ENCODE data around the gene CCND2. TPM values are rescaled to one million over a fixed set of nuclear protein-coding genes. Genes with fewer than 3 reads are reported as not detected.

Gene CCND2
- total RNA-seq, 4 donors from 2014 or later = 73.3 to 116 (median 92.6) TPM

DNA sequence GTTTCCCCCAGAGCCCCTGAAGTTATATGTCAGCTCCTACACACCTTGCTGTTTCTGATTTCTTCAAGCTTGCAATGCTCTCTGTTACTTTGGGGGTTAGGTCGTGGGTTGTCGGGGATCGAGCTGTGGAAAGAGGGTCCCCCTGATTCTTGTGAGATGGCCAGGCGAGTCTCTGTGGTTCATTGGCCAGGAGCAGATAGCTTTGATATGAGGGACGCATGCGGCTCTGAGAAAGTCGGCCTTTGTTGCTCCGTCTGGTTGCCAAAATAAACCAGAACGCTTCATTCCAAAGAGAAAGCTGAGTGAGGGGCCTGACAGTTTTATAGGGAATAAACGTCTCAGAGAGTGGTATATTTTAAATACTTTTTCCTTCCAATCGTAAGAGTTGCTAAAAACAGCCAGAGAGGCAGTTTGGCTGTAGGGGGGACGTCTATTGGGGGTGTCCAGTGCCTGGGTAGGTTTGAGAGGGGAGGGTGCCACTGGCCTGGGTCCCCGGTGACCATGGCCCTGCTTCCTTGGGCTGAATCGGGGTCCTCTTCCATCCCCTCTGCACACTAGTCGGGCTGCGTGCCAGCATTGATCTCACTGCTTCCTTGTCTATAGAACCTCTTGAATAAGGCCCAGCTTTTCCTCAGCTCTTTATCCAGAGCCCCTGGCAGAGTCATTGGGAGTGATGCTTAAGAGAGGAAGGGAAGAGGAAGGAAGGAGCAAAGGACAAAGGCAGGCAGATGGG lies 18.9 kb downstream of the CCND2 start:
- TF ChIP-seq, protein P1, sequence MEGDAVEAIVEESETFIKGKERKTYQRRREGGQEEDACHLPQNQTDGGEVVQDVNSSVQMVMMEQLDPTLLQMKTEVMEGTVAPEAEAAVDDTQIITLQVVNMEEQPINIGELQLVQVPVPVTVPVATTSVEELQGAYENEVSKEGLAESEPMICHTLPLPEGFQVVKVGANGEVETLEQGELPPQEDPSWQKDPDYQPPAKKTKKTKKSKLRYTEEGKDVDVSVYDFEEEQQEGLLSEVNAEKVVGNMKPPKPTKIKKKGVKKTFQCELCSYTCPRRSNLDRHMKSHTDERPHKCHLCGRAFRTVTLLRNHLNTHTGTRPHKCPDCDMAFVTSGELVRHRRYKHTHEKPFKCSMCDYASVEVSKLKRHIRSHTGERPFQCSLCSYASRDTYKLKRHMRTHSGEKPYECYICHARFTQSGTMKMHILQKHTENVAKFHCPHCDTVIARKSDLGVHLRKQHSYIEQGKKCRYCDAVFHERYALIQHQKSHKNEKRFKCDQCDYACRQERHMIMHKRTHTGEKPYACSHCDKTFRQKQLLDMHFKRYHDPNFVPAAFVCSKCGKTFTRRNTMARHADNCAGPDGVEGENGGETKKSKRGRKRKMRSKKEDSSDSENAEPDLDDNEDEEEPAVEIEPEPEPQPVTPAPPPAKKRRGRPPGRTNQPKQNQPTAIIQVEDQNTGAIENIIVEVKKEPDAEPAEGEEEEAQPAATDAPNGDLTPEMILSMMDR (IDR thresholded peaks at IDR 0.05) = no peak
- ATAC-seq (ENCODE audit: low FRiP score) (no peak), DNase-seq (ENCODE audit: low spot score) (no peak)

DNA sequence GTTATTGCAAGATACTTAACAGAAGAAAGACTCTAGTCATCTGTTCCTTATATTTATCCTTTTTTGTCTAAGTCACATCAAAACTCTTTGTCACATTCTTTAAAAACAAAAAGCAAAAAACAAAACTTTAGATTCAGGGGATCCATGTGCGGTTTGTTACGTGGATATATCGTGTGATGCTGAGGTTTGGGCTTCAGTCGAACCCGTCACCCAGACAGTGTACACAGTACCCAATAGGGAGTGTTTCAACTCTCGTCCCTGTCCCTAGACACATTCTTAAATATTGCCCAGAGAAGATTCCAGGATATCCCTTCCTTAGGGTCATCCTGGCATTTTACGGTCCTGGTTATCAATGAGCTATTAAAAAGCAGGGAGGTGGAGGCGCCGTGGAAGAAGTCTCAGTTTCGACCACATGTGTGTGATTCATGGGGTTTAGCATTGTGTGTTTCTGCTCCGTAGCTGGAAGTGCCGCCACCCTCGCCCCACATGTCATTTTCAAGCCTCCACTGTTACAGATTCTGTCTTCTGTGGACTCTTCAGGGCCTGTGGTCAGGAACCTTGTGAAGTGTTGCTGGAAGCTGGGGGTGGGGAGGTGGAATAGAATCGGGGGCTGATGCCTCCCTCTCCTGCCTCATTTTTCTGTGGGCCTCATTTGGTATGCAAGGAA lies 19.9 kb downstream of the CCND2 start:
- no peak for DNase-seq (ENCODE audit: low spot score)
- TF ChIP-seq, protein P1 (IDR thresholded peaks at IDR 0.05) = no peak
- no peak for ATAC-seq (ENCODE audit: low FRiP score)

DNA sequence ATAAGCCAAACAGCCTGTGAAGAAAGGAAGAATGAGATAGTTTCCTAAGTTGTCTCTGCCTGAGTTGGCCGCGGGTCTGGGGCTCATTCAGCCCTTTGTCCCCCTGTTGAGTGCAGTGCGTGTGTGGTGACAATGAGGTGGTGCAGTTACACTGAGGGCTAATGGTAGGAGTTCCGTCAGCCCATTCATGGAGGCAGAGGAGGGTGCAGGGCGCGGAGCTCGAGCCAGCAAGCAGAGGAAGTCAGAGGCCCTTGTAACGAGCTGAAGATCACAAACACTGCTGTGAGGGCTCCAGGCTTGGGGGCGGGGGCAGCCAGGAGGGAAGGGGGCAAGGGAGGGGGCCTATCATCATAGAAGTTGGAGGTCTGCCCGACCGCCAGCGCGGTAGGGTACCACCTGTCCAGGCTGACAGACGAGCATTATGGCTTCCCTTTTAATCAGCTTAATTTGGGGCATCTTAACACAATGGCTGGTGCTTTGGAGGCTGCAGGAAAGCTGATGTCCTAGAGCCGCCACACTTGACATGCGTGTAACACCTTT lies 20.5 kb downstream of the CCND2 start:
- DNase-seq (ENCODE audit: low spot score) = no peak

DNA sequence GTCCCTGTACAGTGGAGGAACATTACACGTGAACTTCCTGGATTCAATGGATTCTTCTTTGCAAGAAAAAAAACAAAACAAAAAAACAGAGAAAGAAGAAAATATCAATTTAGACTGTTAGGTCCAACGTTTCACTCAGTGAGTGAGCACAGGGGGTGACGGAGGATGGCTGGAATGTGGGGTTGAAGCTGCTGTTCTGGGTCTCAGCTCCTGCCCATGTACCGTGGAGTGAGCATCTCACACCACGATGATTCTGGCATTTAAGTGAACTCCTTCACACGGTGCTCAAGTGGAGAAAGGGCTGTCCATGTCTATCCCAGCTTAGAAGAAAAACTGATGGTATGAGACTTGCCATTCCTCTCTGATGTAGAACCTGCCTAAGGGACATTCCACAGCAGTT lies 23.2 kb downstream of the CCND2 start:
- no peak for ATAC-seq (ENCODE audit: low FRiP score)
- TF ChIP-seq, protein P1 (IDR thresholded peaks at IDR 0.05) = no peak
- DNase-seq (ENCODE audit: low spot score) = no peak

More for the DNA sequence above, 20.5 kb downstream of the CCND2 start:
- TF ChIP-seq, protein P1 (IDR thresholded peaks at IDR 0.05) = no peak
- ATAC-seq (ENCODE audit: low FRiP score) = no peak

DNA sequence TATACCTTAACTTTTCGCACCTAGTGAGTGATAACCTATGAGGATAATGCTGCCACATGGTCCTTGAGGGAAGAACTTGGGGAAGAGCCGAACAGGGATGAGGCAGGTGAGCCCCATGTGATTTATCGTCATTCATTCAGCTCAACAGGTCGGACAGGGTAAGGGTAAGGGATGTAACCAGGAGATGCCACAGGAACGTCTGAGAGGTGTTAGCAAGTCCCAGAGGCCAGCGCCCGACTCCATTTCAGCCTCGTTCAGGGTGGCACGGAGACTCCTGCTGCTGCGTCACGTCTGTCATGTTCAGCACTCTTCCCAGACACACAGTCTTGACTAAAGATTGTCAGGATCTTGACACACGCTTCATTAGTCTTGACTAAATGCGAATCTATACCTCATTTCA lies 24.1 kb downstream of the CCND2 start:
- DNase-seq (ENCODE audit: low spot score) (no peak), ATAC-seq (ENCODE audit: low FRiP score) (no peak)
- TF ChIP-seq, protein P1 (IDR thresholded peaks at IDR 0.05) = no peak

DNA sequence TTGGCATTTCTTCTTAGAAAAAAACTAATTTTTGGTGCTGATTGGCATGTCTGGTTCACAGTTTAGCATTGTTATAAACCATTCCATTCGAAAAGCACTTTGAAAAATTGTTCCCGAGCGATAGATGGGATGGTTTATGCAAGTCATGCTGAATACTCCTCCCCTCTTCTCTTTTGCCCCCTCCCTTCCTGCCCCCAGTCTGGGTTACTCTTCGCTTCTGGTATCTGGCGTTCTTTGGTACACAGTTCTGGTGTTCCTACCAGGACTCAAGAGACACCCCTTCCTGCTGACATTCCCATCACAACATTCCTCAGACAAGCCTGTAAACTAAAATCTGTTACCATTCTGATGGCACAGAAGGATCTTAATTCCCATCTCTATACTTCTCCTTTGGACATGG lies 27.3 kb downstream of the CCND2 start:
- ATAC-seq (ENCODE audit: low FRiP score) (no peak), DNase-seq (ENCODE audit: low spot score) (no peak)
- TF ChIP-seq, protein P1 (IDR thresholded peaks at IDR 0.05) = no peak
